ENCODE data around the gene RSPH3. TPM values are rescaled to one million over a fixed set of nuclear protein-coding genes. Genes with fewer than 3 reads are reported as not detected.

Gene RSPH3
- polyA plus RNA-seq, 1 donor from 2014 or later, result 3.5 TPM

DNA sequence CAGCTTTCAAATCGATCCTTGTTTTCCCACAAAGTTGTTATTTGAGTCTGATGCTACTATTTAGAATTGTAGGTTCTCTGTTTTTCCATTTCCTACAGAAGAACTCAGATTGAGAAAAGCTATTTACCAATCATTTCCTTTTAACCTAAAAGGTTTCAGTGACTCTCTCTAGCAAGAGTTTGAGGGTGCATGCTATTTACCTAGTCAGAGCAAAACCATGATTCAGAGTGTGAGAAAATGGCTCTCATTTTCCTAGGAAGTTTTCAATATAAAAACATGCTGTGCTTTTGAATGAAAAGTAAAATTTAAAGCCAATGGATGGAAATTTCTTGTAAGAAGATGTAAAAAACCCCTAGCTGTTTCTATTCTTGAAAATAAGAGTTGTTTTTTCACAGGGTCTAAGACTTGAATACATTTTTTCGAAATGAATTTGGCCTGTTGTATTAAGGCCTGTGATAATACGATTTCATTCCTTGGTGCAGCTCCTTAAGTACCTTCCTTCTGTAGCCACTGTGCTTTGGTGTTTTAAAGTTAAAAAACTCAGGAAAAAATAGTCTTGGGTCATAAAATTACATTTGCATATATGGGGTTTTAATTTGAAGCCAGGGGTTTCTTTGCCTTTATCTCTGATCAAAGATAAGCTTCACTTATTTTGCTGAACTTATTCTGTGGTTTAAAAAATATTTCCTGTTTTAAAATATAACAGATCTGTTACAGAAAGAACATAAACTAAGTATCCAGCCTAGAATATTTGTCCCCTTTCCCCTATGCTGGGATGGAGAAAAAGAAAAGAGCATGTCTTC lies 18.0 kb upstream of the RSPH3 start:
- Histone ChIP-seq H2AFZ (ENCODE audit: low read depth, low read length) (no peak overlapping the region), H3K36me3 (ENCODE audit: insufficient read depth, low read length) (no peaks in the 10 kb centered on the region), H3K4me2 (ENCODE audit: low read length) (no peak overlapping the region), H3K27ac (ENCODE audit: low read length) (no peak overlapping the region), H3F3A (ENCODE audit: insufficient read depth, low read length, poor library complexity, severe bottlenecking) (no peaks in the 10 kb centered on the region), H3K9me3 (ENCODE audit: low read length) (no peaks in the 10 kb centered on the region), H3K79me2 (replicated peaks; ENCODE audit: insufficient read depth, low read length) (no peaks in the 10 kb centered on the region), H4K20me1 (ENCODE audit: insufficient read depth) (no peaks in the 10 kb centered on the region), H3K27me3 (ENCODE audit: insufficient read depth, low read depth, low read length) (no peaks in the 10 kb centered on the region), H3K9ac (ENCODE audit: low read length) (no peak overlapping the region), H3K4me3 (ENCODE audit: low read length) (no peak overlapping the region), H3K9me2 (ENCODE audit: insufficient read depth, low read length) (no peaks in the 10 kb centered on the region)
- TF ChIP-seq, protein P1, sequence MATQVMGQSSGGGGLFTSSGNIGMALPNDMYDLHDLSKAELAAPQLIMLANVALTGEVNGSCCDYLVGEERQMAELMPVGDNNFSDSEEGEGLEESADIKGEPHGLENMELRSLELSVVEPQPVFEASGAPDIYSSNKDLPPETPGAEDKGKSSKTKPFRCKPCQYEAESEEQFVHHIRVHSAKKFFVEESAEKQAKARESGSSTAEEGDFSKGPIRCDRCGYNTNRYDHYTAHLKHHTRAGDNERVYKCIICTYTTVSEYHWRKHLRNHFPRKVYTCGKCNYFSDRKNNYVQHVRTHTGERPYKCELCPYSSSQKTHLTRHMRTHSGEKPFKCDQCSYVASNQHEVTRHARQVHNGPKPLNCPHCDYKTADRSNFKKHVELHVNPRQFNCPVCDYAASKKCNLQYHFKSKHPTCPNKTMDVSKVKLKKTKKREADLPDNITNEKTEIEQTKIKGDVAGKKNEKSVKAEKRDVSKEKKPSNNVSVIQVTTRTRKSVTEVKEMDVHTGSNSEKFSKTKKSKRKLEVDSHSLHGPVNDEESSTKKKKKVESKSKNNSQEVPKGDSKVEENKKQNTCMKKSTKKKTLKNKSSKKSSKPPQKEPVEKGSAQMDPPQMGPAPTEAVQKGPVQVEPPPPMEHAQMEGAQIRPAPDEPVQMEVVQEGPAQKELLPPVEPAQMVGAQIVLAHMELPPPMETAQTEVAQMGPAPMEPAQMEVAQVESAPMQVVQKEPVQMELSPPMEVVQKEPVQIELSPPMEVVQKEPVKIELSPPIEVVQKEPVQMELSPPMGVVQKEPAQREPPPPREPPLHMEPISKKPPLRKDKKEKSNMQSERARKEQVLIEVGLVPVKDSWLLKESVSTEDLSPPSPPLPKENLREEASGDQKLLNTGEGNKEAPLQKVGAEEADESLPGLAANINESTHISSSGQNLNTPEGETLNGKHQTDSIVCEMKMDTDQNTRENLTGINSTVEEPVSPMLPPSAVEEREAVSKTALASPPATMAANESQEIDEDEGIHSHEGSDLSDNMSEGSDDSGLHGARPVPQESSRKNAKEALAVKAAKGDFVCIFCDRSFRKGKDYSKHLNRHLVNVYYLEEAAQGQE (IDR thresholded peaks at IDR 0.05; ENCODE audit: borderline replicate concordance), result no peak
- TF ChIP-seq TAF1 (IDR thresholded peaks at IDR 0.05; ENCODE audit: low read depth) (no peak), EZH2 (IDR thresholded peaks at IDR 0.05; ENCODE audit: borderline replicate concordance, insufficient read depth, low read length, poor library complexity, severe bottlenecking) (no peak), POLR2AphosphoS5 (IDR thresholded peaks at IDR 0.05) (no peak), RAD21 (conservative IDR thresholded peaks at IDR 0.05) (no peak), SMC3 (conservative IDR thresholded peaks at IDR 0.05; ENCODE audit: poor library complexity) (no peak), MXI1 (conservative IDR thresholded peaks at IDR 0.05; ENCODE audit: poor library complexity, severe bottlenecking) (no peak), EP300 (conservative IDR thresholded peaks at IDR 0.05; ENCODE audit: poor library complexity, severe bottlenecking) (no peak)
- TF ChIP-seq, protein P2, sequence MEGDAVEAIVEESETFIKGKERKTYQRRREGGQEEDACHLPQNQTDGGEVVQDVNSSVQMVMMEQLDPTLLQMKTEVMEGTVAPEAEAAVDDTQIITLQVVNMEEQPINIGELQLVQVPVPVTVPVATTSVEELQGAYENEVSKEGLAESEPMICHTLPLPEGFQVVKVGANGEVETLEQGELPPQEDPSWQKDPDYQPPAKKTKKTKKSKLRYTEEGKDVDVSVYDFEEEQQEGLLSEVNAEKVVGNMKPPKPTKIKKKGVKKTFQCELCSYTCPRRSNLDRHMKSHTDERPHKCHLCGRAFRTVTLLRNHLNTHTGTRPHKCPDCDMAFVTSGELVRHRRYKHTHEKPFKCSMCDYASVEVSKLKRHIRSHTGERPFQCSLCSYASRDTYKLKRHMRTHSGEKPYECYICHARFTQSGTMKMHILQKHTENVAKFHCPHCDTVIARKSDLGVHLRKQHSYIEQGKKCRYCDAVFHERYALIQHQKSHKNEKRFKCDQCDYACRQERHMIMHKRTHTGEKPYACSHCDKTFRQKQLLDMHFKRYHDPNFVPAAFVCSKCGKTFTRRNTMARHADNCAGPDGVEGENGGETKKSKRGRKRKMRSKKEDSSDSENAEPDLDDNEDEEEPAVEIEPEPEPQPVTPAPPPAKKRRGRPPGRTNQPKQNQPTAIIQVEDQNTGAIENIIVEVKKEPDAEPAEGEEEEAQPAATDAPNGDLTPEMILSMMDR (IDR thresholded peaks at IDR 0.05; ENCODE audit: poor library complexity, severe bottlenecking), result no peak

DNA sequence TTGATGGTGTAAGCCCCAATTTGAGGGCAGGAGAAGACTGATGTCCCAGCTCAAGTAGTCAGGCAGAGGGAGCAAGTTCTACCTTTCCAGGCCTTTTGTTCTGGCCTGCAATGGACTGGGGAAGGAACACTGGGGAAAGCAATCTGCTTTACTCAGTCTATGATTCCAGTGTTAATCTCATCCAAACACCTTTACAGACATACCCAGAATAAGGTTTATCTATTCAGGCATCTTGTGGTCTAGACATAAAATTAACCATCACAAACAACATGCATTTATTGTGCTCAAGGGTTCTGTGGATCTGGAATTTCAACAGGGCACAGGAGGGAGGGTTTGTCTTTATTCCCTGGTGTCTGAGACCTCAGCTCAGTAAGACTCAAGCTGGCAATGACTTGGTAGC lies 14.4 kb upstream of the RSPH3 start:
- no peak overlapping the region for H3K4me2 ChIP-seq (ENCODE audit: low read length)
- no peaks in the 10 kb centered on the region for H4K20me1 ChIP-seq (ENCODE audit: insufficient read depth)
- H3K27me3 ChIP-seq (ENCODE audit: insufficient read depth, low read depth, low read length), result no peaks in the 10 kb centered on the region
- no peaks in the 10 kb centered on the region for H3K9me3 ChIP-seq (ENCODE audit: low read length)
- no peak overlapping the region for H3K4me3 ChIP-seq (ENCODE audit: low read length)
- no peaks in the 10 kb centered on the region for H3K9me2 ChIP-seq (ENCODE audit: insufficient read depth, low read length)
- TF ChIP-seq EP300 (conservative IDR thresholded peaks at IDR 0.05; ENCODE audit: poor library complexity, severe bottlenecking) (no peak), RAD21 (conservative IDR thresholded peaks at IDR 0.05) (no peak), EZH2 (IDR thresholded peaks at IDR 0.05; ENCODE audit: borderline replicate concordance, insufficient read depth, low read length, poor library complexity, severe bottlenecking) (no peak), MXI1 (conservative IDR thresholded peaks at IDR 0.05; ENCODE audit: poor library complexity, severe bottlenecking) (no peak), POLR2AphosphoS5 (IDR thresholded peaks at IDR 0.05) (no peak), TAF1 (IDR thresholded peaks at IDR 0.05; ENCODE audit: low read depth) (no peak), SMC3 (conservative IDR thresholded peaks at IDR 0.05; ENCODE audit: poor library complexity) (no peak)
- TF ChIP-seq, protein P2 (IDR thresholded peaks at IDR 0.05; ENCODE audit: poor library complexity, severe bottlenecking), result no peak
- TF ChIP-seq, protein P1 (IDR thresholded peaks at IDR 0.05; ENCODE audit: borderline replicate concordance), result no peak
- H3K9ac ChIP-seq (ENCODE audit: low read length), result no peak overlapping the region
- H3F3A ChIP-seq (ENCODE audit: insufficient read depth, low read length, poor library complexity, severe bottlenecking), result no peaks in the 10 kb centered on the region
- no peaks in the 10 kb centered on the region for H3K36me3 ChIP-seq (ENCODE audit: insufficient read depth, low read length)
- H3K27ac ChIP-seq (ENCODE audit: low read length), result no peak overlapping the region
- H3K79me2 ChIP-seq (replicated peaks; ENCODE audit: insufficient read depth, low read length), result no peaks in the 10 kb centered on the region
- no peak overlapping the region for H2AFZ ChIP-seq (ENCODE audit: low read depth, low read length)

All from neural cell (in vitro differentiated cells).